ENCODE data around the gene VIT. TPM values are rescaled to one million over a fixed set of nuclear protein-coding genes. Genes with fewer than 3 reads are reported as not detected.

Gene VIT
- total and polyA plus RNA-seq, 2 experiments from 2014 or later = not detected

DNA sequence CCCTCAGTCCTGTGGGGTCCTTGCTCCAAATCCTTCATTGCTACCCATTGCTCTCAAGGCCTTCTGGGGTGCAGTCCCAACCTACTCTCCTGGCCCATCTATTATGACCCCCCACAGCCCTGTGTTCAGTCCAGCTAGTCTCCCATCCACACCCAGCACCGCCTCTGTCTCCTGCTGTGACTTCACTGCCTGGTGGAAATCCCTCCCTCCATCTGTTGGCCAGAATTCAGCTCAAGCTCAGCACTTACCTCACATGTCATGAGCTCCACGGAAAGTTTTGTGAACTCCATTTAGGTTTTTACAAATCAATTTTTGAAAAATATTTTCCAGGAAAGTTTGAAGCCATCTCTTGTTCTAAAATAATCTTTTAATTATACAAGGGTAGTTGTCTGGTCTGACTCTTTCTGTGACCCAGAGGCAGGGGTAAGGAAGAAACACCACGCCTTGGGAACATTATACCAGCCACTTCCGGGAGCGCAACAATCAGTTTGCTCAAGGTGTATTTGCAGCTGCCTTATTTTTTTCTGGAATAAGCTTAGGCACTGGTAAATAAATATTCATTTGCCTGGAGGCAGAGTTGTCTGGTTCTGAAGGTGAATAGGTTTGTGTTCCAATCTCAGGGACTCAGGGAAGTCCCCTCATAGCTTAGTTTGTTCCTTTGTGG, 110.8 kb downstream of the VIT start:
- Histone ChIP-seq H3K9me2 (ENCODE audit: insufficient read depth) (no peaks in the 10 kb centered on the region), H3K4me3 (no peak overlapping the region), H4K20me1 (replicated peaks; ENCODE audit: insufficient read depth) (no peaks in the 10 kb centered on the region), H2AFZ (no peak overlapping the region), H3K27ac (ENCODE audit: low read depth) (no peak overlapping the region), H3F3A (replicated peaks; ENCODE audit: low read depth) (no peaks in the 10 kb centered on the region), H3K27me3 (ENCODE audit: insufficient read depth) (no peaks in the 10 kb centered on the region), H3K4me1 (ENCODE audit: insufficient read depth) (no peaks in the 10 kb centered on the region), H3K4me2 (no peak overlapping the region), H3K79me2 (replicated peaks; ENCODE audit: insufficient read depth) (no peaks in the 10 kb centered on the region), H3K36me3 (ENCODE audit: insufficient read depth) (no peaks in the 10 kb centered on the region)
- Mint-ChIP-seq H3K4me3 (no peak overlapping the region), H3K36me3 (ENCODE audit: low read depth) (no peaks in the 10 kb centered on the region; the same call in 2 of the 3 replicates), H3K9me3 (peaks cover 4% of the 10 kb centered on the region; the same call in 2 of the 3 replicates), H3K27me3 (ENCODE audit: insufficient read depth, low read depth, poor library complexity) (peaks cover 15% of the 10 kb centered on the region), H3K4me1 (peaks cover 3% of the 10 kb centered on the region; the same call in 1 of the 3 replicates), H3K27ac (no peak overlapping the region)
- no peak for ATAC-seq
- no peak for DNase-seq (ENCODE audit: low spot score)
- TF ChIP-seq, protein P1, sequence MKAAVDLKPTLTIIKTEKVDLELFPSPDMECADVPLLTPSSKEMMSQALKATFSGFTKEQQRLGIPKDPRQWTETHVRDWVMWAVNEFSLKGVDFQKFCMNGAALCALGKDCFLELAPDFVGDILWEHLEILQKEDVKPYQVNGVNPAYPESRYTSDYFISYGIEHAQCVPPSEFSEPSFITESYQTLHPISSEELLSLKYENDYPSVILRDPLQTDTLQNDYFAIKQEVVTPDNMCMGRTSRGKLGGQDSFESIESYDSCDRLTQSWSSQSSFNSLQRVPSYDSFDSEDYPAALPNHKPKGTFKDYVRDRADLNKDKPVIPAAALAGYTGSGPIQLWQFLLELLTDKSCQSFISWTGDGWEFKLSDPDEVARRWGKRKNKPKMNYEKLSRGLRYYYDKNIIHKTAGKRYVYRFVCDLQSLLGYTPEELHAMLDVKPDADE (IDR thresholded peaks at IDR 0.05) = no peak
- TF ChIP-seq EZH2phosphoT487 (IDR thresholded peaks at IDR 0.05; ENCODE audit: unreplicated experiment) (no peak), ZNF114 (CRISPR knock-in tag; IDR thresholded peaks at IDR 0.05) (no peak), ZNF462 (CRISPR knock-in tag; IDR thresholded peaks at IDR 0.05) (no peak), POLR2AphosphoS5 (IDR thresholded peaks at IDR 0.05; ENCODE audit: low read depth) (no peak), STAT1 (IDR thresholded peaks at IDR 0.05; ENCODE audit: unreplicated experiment) (no peak), ZNF331 (CRISPR knock-in tag; IDR thresholded peaks at IDR 0.05; ENCODE audit: low read depth) (no peak), EZH2 (IDR thresholded peaks at IDR 0.05; ENCODE audit: low read depth, unreplicated experiment) (no peak), JUNB (IDR thresholded peaks at IDR 0.05; ENCODE audit: unreplicated experiment) (no peak), CREB1 (CRISPR knock-in tag; IDR thresholded peaks at IDR 0.05; ENCODE audit: low read depth) (no peak), NANOG (IDR thresholded peaks at IDR 0.05; ENCODE audit: borderline replicate concordance) (no peak)
- TF ChIP-seq, protein P2, sequence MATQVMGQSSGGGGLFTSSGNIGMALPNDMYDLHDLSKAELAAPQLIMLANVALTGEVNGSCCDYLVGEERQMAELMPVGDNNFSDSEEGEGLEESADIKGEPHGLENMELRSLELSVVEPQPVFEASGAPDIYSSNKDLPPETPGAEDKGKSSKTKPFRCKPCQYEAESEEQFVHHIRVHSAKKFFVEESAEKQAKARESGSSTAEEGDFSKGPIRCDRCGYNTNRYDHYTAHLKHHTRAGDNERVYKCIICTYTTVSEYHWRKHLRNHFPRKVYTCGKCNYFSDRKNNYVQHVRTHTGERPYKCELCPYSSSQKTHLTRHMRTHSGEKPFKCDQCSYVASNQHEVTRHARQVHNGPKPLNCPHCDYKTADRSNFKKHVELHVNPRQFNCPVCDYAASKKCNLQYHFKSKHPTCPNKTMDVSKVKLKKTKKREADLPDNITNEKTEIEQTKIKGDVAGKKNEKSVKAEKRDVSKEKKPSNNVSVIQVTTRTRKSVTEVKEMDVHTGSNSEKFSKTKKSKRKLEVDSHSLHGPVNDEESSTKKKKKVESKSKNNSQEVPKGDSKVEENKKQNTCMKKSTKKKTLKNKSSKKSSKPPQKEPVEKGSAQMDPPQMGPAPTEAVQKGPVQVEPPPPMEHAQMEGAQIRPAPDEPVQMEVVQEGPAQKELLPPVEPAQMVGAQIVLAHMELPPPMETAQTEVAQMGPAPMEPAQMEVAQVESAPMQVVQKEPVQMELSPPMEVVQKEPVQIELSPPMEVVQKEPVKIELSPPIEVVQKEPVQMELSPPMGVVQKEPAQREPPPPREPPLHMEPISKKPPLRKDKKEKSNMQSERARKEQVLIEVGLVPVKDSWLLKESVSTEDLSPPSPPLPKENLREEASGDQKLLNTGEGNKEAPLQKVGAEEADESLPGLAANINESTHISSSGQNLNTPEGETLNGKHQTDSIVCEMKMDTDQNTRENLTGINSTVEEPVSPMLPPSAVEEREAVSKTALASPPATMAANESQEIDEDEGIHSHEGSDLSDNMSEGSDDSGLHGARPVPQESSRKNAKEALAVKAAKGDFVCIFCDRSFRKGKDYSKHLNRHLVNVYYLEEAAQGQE (IDR thresholded peaks at IDR 0.05; ENCODE audit: unreplicated experiment) = no peak
- TF ChIP-seq, protein P3, sequence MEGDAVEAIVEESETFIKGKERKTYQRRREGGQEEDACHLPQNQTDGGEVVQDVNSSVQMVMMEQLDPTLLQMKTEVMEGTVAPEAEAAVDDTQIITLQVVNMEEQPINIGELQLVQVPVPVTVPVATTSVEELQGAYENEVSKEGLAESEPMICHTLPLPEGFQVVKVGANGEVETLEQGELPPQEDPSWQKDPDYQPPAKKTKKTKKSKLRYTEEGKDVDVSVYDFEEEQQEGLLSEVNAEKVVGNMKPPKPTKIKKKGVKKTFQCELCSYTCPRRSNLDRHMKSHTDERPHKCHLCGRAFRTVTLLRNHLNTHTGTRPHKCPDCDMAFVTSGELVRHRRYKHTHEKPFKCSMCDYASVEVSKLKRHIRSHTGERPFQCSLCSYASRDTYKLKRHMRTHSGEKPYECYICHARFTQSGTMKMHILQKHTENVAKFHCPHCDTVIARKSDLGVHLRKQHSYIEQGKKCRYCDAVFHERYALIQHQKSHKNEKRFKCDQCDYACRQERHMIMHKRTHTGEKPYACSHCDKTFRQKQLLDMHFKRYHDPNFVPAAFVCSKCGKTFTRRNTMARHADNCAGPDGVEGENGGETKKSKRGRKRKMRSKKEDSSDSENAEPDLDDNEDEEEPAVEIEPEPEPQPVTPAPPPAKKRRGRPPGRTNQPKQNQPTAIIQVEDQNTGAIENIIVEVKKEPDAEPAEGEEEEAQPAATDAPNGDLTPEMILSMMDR (conservative IDR thresholded peaks at IDR 0.05; ENCODE audit: low read depth in 2 of 2) = no peak

All from GM23338 (cell line).